ENCODE data around the gene PSMC5.

- TF ChIP-seq ZFP30 (CRISPR knock-in tag; IDR thresholded peaks at IDR 0.05) (no peak), PATZ1 (CRISPR knock-in tag; IDR thresholded peaks at IDR 0.05; ENCODE audit: borderline replicate concordance) (no peak), CSRNP3 (CRISPR knock-in tag; IDR thresholded peaks at IDR 0.05) (no peak), CSDC2 (CRISPR knock-in tag; IDR thresholded peaks at IDR 0.05) (no peak), BACH2 (CRISPR knock-in tag; IDR thresholded peaks at IDR 0.05; ENCODE audit: borderline replicate concordance) (no peak), ISL1 (CRISPR knock-in tag; IDR thresholded peaks at IDR 0.05) (no peak), ARNTL (CRISPR knock-in tag; IDR thresholded peaks at IDR 0.05; ENCODE audit: borderline replicate concordance, low read depth) (no peak), ZFP3 (CRISPR knock-in tag; IDR thresholded peaks at IDR 0.05) (no peak), RARB (CRISPR knock-in tag; IDR thresholded peaks at IDR 0.05) (no peak), PPARA (CRISPR knock-in tag; IDR thresholded peaks at IDR 0.05; ENCODE audit: borderline replicate concordance) (no peak), GLIS3 (CRISPR knock-in tag; IDR thresholded peaks at IDR 0.05) (no peak), TOX (CRISPR knock-in tag; IDR thresholded peaks at IDR 0.05; ENCODE audit: borderline replicate concordance) (no peak), ZNF8 (CRISPR knock-in tag; IDR thresholded peaks at IDR 0.05) (no peak)
These were observed 8.0 kb downstream of the PSMC5 start for GRCh38 chr17:63835167-63835720.
